NCI-H146 (cell line): ENCODE measurements around the gene PTBP3.
"Not testable (repeated sequence)": the region's sequence is repeated elsewhere in the genome, so short reads cannot be mapped to it uniquely, and the experiment has no call there.

Experiments
- DNase-seq: peaks from one replicate; lab custom pipeline; 2025; lab: John Stamatoyannopoulos, UW

The PTBP3 gene

GRCh38 chr9:112322701-112323377 is 10.6 kb downstream of the PTBP3 start:
- DNase-seq = no peak

GRCh38 chr9:112316258-112316943 is 17.0 kb downstream of the PTBP3 start:
- no peak for DNase-seq

DNA sequence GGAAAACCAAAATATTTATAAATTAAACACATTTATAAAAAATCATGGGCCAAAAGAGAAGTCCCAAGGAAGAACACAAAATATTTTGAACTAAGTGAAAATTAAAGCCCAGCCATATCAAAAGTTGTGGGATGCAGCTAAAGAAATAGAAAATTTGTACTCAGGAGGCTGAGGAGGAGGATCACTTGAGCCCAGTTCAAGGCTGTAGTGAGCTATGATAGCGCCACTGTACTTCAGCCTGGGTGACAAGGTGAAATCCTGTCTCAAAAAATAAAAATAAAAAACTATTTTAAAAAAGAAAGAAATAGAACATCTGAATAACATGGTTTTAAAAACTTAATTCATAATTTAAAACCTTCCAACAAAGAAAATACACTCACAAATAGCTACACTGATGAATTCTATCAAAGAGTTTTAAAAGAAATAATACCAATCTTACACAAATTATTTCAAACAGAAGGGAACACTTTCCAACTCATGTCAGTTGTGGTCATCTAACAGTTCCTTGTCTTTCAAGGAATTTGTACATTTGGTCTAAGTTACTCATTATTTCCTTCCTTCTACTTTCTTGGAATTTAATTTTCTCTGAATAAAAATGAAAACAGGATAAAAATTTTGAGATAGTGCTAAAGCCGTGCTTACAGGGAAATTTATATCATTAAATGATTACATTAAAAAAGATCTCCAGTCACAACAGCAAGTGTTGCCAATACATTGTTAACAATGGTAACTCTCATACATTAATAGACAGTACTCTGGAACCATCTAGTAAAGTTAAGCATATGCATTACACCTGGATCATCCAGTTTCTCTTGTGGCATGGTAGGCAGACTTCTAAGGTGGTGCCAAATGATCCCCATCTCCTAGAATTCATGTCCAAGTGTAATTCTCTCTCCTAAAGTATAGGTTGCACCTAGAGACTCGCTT is 17.8 kb downstream of the PTBP3 start:
- no peak for DNase-seq

GRCh38 chr9:112312139-112312538 is 21.3 kb downstream of the PTBP3 start:
- DNase-seq = no peak

- DNase-seq = no peak
Measured at GRCh38 chr9:112311497-112311896, 21.9 kb downstream of the PTBP3 start.

DNA sequence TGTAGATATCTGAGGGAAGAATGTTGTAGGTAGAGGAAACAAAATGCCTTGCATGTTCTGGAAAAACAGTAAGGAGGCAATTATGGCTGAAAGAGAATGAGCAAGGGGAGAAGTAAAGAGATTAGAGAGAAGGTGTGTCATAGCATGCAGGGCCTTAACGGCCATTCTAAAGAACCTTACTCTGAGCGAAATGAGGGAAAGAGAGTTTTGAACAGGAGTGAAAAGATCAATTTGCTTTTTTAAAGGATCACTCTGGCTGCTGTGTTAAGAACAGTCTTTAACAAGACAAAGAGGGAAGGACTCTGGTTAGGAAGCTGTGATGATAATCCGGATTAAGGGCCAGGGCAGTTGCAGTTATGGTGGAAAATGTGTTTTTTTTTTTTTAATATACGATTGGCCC is 22.6 kb downstream of the PTBP3 start:
- DNase-seq = no peak

DNA sequence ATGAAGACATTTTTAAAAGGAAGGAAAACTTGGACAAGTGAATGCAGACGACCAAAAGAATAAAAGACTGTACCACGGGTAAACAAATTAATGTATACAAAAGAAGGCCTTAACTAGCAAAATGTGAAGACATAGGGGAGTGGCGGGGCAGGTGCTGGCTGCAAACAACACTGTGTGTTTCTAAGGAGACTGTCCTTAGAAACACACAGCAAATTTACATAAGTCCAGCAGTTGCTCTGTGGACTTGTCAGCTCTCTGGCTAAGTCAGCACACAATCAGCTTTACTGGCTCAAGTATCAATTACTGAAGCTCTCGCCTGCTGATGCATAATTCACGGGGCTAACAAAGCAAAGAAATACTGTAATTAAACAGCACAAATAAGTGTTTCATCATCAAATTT is 24.8 kb downstream of the PTBP3 start:
- DNase-seq = peak; percentile 80

GRCh38 chr9:112301420-112301819 is 32.0 kb downstream of the PTBP3 start:
- DNase-seq = no peak

DNA sequence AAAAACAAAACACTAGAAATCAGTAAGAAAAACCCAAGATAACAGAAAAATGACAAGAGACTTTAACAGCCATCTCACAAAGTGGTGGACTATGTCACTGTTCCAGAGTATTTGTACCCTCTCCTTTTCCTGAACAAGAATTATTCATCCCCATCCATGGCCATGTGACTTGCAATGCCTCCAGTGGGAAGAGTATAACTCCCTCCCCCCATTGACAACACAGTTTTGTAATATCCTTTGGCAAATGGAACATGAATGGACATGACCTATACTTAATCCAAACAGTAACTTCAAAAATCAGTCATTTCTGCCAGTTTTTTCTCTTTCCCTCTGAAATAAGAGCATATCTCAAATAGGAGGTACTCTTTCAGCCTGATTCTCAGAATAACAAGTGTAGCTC is 33.9 kb downstream of the PTBP3 start:
- DNase-seq = no peak

DNA sequence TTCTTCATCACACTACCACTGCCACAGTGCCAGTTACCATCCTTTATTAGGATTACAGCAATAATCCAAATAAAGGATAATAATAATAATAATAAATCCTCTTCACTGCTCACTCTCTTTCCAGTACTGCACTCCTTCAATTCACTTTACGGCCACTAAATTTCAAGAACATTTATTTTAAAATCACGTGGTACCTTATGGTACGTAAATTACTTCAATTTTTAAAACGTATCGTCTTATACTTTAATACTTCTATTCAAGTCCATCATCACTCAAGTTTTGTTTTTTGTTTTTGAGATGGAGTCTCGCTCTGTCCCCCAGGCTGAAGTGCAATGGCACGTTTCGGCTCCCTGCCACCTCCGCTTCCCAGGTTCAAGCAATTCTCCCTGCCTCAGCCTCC is 36.5 kb downstream of the PTBP3 start:
- DNase-seq = no peak

- no peak for DNase-seq
Measured at GRCh38 chr9:112295174-112295573, 38.2 kb downstream of the PTBP3 start.

DNA sequence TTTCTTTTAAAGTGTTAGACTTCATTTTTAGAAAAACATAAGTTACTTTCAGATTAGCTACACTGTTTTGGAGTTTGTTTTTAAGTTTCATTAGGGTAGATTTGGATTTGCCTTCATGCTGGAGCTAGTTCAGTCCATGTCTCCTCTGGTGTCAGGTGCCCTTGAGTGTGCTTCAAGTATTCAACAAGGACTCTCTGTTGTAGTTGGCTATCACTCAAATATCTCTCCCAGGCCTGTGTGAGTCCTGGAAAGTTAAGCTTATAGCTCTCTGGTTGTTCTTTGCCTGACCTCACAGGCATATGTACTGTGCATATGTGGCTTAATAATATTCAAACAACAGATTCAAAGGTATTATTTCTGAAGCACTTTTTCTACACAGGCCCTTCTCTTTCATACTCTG is 45.4 kb downstream of the PTBP3 start:
- no peak for DNase-seq

- DNase-seq = no peak
Measured at GRCh38 chr9:112286926-112287325, 46.5 kb downstream of the PTBP3 start.

GRCh38 chr9:112285056-112285455 is 48.4 kb downstream of the PTBP3 start:
- no peak for DNase-seq

DNA sequence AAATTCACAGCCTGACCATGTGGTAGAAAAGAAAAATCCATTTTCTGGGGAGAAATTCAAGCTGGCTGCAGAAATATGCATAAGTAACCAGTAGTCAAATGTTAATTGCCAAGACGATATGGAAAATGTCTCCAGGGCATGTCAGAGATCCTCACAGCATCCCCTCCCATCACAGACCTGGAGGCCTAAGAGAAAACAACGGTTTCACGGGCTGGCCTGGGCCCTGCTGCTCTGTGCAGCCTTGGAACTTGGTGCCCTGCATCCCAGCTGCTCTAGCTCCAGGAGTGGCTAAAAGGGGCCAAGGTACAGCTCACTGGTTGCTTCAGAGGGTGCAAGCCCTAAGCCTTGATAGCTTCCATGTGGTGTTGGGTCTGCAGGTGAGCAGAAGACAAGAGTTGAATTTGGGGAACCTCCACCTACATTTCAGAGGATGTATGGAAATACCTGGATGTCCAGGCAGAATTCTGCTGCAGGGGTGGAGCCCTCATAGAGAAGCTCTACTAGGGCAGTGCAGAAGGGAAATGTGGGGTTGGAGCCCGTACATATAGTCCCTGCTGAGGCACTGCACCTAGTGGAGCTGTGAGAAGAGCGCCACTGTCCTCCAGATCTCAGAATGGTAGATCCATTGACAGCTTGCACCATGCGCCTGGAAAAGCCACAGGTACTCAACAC is 49.7 kb downstream of the PTBP3 start:
- DNase-seq = no peak

DNA sequence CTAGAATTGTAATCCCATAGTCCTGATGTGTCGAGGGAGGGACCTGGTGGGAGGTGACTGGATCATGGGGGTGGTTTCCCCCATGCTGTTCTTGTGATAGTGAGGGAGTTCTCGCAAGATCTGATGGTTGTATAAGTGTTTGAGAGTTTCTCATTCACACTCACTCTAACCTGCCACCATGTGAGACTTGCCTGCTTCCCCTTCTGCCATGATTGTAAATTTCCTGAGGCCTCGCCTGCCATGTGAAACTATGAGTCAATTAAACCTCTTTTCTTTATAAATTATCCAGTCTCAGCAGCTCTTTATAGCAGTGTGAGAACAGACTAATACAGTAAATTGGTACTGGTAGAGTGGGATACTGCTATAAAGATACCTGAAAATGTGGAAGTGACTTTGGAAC is 50.6 kb downstream of the PTBP3 start:
- DNase-seq = not testable (repeated sequence)

GRCh38 chr9:112280904-112281303 is 52.5 kb downstream of the PTBP3 start:
- no peak for DNase-seq

DNA sequence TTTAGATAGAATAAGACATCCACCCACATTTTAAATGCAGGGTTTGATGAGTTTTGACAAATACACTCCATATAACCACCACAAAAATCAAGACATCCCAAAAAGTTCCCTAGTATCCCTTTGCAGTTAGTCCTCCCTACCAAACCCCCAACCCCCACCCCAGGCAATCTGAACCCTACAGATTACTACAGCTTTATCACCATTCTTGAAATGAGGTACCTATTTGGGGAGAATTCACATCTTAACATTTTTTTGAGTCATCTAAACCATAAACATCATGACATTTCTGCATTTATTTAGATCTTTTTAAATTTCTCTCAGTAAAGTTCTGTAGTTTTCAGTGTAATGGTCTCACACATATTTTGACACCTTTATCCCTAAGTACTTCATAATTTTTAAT is 53.9 kb downstream of the PTBP3 start:
- no peak for DNase-seq

DNA sequence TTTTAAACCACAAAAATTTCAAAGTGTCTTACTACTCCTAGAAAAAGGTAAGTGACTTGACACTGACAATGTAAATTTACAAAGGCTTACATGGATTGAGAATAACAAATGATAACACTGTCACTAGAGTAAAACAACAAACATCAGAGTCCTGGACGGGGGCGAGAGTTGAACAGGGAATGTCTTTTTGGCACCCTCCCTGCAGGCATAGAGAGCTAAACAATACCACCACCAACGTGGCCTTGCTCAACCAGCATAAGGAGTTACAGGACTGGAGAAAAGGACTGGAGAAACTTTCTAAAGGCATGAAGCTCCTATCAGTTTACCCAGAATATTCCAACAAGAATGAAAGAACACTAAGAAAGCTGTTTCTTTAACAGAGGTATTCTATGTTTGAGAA is 55.3 kb downstream of the PTBP3 start:
- DNase-seq = no peak

DNA sequence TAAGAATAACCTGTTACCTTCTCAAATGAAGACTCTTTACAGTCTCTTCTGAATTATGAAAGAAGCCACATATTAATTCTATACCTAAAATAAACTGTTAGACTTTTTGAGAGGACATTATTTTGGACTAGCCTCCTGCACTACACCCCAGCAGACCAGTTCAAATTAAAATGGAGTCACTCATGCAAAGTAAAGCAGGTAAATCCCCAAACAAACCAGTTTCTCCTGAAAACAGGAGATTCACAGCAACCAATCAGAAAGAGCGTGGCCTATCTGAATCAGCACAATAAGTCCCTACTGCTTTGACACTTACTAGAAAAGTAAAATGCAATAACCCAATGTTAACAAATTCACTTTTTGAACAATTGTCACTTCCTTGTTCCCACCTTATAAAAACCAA is 58.8 kb downstream of the PTBP3 start:
- DNase-seq = no peak

GRCh38 chr9:112273876-112274275 is 59.5 kb downstream of the PTBP3 start:
- DNase-seq = no peak

DNA sequence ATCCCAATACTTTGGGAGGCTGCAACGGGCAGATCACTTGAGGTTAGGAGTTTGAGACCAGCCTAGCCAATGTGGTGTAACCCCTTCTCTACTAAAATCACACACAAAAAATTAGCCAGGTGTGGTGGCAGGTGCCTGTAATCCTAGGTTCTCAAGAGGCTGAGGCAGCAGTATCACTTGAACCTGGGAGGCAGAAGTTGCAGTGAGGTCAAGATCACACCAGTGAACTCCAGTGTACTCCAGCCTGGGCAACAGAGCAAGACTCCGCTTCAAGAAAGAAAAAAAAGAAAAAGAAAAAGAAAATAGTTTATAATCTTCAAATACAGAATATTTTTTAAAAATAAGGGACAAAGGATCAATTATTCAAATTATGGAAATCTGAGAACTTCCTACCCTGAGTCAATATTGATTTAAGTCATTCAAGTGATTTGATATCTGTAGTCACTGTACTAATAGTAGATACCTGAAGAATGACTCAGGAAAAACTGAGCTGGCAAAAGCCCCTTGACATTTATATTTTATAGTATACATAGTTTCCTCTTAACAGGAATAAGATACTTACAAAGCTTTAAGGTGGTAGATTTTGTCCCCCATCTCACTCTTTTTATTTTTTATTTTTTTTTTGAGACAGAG is 61.8 kb downstream of the PTBP3 start:
- DNase-seq = peak; percentile 10
